ENCODE data around the gene CHRDL1. TPM values are rescaled to one million over a fixed set of nuclear protein-coding genes. Genes with fewer than 3 reads are reported as not detected.

The CHRDL1 gene
- total and polyA plus RNA-seq, 4 donors: 9.6 to 45.3 (median 26.9) TPM

- TF ChIP-seq CTCF (IDR thresholded peaks at IDR 0.05; ENCODE audit: control extremely low read depth, extremely low read depth): no peak
- 59 to 66% methylated on average over 3 of the region's 3 CpGs for WGBS, 2 donors
- Histone ChIP-seq H3K4me1 (ENCODE audit: control insufficient read depth in 5 of 5, insufficient read depth in 5 of 5, low read length in 5 of 5) (no peaks in the 10 kb centered on the region), H3K36me3 (ENCODE audit: control insufficient read depth in 4 of 4, insufficient read depth in 4 of 4, low read length in 4 of 4) (no peaks in the 10 kb centered on the region), H3K27me3 (ENCODE audit: control insufficient read depth in 3 of 3, insufficient read depth in 3 of 3, low read length in 2 of 3) (peaks cover 0 to 57% (median 22%) of the 10 kb centered on the region in 3 donors), H3K9me3 (ENCODE audit: control insufficient read depth in 4 of 4, insufficient read depth in 3 of 4, low read length in 3 of 4) (peaks cover 0 to 2% (median 0%) of the 10 kb centered on the region in 4 donors), H3K4me3 (no peak overlapping the region), H3K9ac (ENCODE audit: insufficient read depth in 1 of 2, low read length in 2 of 2) (no peak overlapping the region), H3K27ac (ENCODE audit: low read depth in 1 of 2, low read length in 1 of 2) (no peak overlapping the region)
- no peak for DNase-seq
- no peak for ATAC-seq (ENCODE audit: insufficient read depth, low FRiP score)
Measured at GRCh38 chrX:110794601-110795000, 1.0 kb downstream of the CHRDL1 start.

- Histone ChIP-seq H3K27ac (ENCODE audit: low read depth in 1 of 2, low read length in 1 of 2) (no peak overlapping the region), H3K9ac (ENCODE audit: insufficient read depth in 1 of 2, low read length in 2 of 2) (no peak overlapping the region), H3K9me3 (ENCODE audit: control insufficient read depth in 4 of 4, insufficient read depth in 3 of 4, low read length in 3 of 4) (peaks cover 0 to under 1% (median 0%) of the 10 kb centered on the region in 4 donors), H3K4me3 (no peak overlapping the region), H3K4me1 (ENCODE audit: control insufficient read depth in 5 of 5, insufficient read depth in 5 of 5, low read length in 5 of 5) (no peaks in the 10 kb centered on the region), H3K36me3 (ENCODE audit: control insufficient read depth in 4 of 4, insufficient read depth in 4 of 4, low read length in 4 of 4) (no peaks in the 10 kb centered on the region), H3K27me3 (ENCODE audit: control insufficient read depth in 3 of 3, insufficient read depth in 3 of 3, low read length in 2 of 3) (peaks cover 0 to 50% (median 21%) of the 10 kb centered on the region in 3 donors)
- DNase-seq (no peak), ATAC-seq (ENCODE audit: insufficient read depth, low FRiP score) (no peak)
- WGBS, 2 donors: 33 to 47% methylated on average over 5 of the region's 5 CpGs
- no peak for TF ChIP-seq CTCF (IDR thresholded peaks at IDR 0.05; ENCODE audit: control extremely low read depth, extremely low read depth)
Measured at GRCh38 chrX:110791071-110791470, 4.5 kb downstream of the CHRDL1 start.

- DNase-seq (no peak), ATAC-seq (ENCODE audit: insufficient read depth, low FRiP score) (no peak)
- no peaks in the 10 kb centered on the region for H3K4me1 ChIP-seq (ENCODE audit: control insufficient read depth in 5 of 5, insufficient read depth in 5 of 5, low read length in 5 of 5)
- H3K36me3 ChIP-seq (ENCODE audit: control insufficient read depth in 4 of 4, insufficient read depth in 4 of 4, low read length in 4 of 4): no peaks in the 10 kb centered on the region
- H3K27ac ChIP-seq (ENCODE audit: low read depth in 1 of 2, low read length in 1 of 2): no peak overlapping the region
- no peak for TF ChIP-seq CTCF (IDR thresholded peaks at IDR 0.05; ENCODE audit: control extremely low read depth, extremely low read depth)
- 79 to 94% methylated on average over 4 of the region's 4 CpGs for WGBS, 2 donors
- no peak overlapping the region for H3K9ac ChIP-seq (ENCODE audit: insufficient read depth in 1 of 2, low read length in 2 of 2)
- H3K9me3 ChIP-seq (ENCODE audit: control insufficient read depth in 4 of 4, insufficient read depth in 3 of 4, low read length in 3 of 4): no peaks in the 10 kb centered on the region
- peaks cover 0 to 46% (median 10%) of the 10 kb centered on the region in 3 donors for H3K27me3 ChIP-seq (ENCODE audit: control insufficient read depth in 3 of 3, insufficient read depth in 3 of 3, low read length in 2 of 3)
- no peak overlapping the region for H3K4me3 ChIP-seq
Measured at GRCh38 chrX:110786486-110786885, 9.1 kb downstream of the CHRDL1 start.

GRCh38 chrX:110759785-110760184 lies 35.8 kb downstream of the CHRDL1 start:
- no peak for TF ChIP-seq CTCF (IDR thresholded peaks at IDR 0.05; ENCODE audit: control extremely low read depth, extremely low read depth)

More at GRCh38 chrX:110759785-110760184, 35.8 kb downstream of the CHRDL1 start:
- peaks cover 0 to 2% (median 0%) of the 10 kb centered on the region in 4 donors for H3K9me3 ChIP-seq (ENCODE audit: control insufficient read depth in 4 of 4, insufficient read depth in 3 of 4, low read length in 3 of 4)
- no peak for DNase-seq
- H3K27me3 ChIP-seq (ENCODE audit: control insufficient read depth in 3 of 3, insufficient read depth in 3 of 3, low read length in 2 of 3): peaks cover 0 to 3% (median 0%) of the 10 kb centered on the region in 3 donors
- 37 to 73% methylated on average over 1 of the region's 1 CpG for WGBS, 2 donors
- H3K4me1 ChIP-seq (ENCODE audit: control insufficient read depth in 5 of 5, insufficient read depth in 5 of 5, low read length in 5 of 5): no peaks in the 10 kb centered on the region
- H3K27ac ChIP-seq (ENCODE audit: low read depth in 1 of 2, low read length in 1 of 2): no peak overlapping the region
- ATAC-seq (ENCODE audit: insufficient read depth, low FRiP score): no peak
- no peaks in the 10 kb centered on the region for H3K36me3 ChIP-seq (ENCODE audit: control insufficient read depth in 4 of 4, insufficient read depth in 4 of 4, low read length in 4 of 4)
- no peak overlapping the region for H3K9ac ChIP-seq (ENCODE audit: insufficient read depth in 1 of 2, low read length in 2 of 2)
- no peak overlapping the region for H3K4me3 ChIP-seq

Data from lung (tissue), 12 donors.